HepG2 (cell line): ENCODE data around the gene PCNX4. TPM values are rescaled to one million over a fixed set of nuclear protein-coding genes. Genes with fewer than 3 reads are reported as not detected.

ENCODE experiments used
- ATAC-seq: fragments of 200-7000 bp; cut with Tn5 transposase; 3 replicates; pipeline ENCODE4 v1.9.1; 2020; ENCODE audit warnings: mild to moderate bottlenecking, moderate library complexity
- BruUV-seq: library from RNA; stranded (reverse); fragments of 400-500 nt; replicated peaks from 2 replicates; lab custom pipeline; 2021; lab: Mats Ljungman, UMichigan
- CTCF ChIA-PET: fragments of 300-600 bp; formaldehyde crosslinking; extraction: SDS; loops from one replicate; lab custom pipeline; 2021; ENCODE audit warnings: low total read pairs, inconsistent platforms, low intra/inter-chr PET ratio; lab: Yijun Ruan, JAX
- POLR2A ChIA-PET: fragments of 350-600 bp; sonication (Branson Sonifier 250); formaldehyde crosslinking; loops from one replicate; lab custom pipeline; 2020; ENCODE audit warnings: antibody characterized with exemption, inconsistent platforms; lab: Yijun Ruan, JAX
- DNase-seq: peaks from one replicate; pipeline ENCODE4 v3.0.0-alpha.2; 2015; ENCODE audit warnings: low spot score
- FAIRE-seq: peaks from 3 replicates; lab custom pipeline; 2011; peaks lifted over from hg19 to GRCh38; lab: Jason Lieb, UNC
- H2AFZ ChIP-seq: one replicate; pipeline ENCODE4 v1.6.1; 2011; ENCODE audit warnings: low read length, inconsistent platforms
- H3K27ac ChIP-seq: fragments of 300-600 bp; 3 replicates; pipeline ENCODE4 v1.8.0; 2011; ENCODE audit warnings: mixed run types, mild to moderate bottlenecking, mixed read lengths, low read length, inconsistent platforms; ENCODE audit not compliant: insufficient read depth; ENCODE audit errors: extremely low read length
- H3K27me3 ChIP-seq, 2 experiments: fragments of 200-600 bp in 1 of 2; 2 replicates in 1 of 2; 3 replicates in 1 of 2; pipeline versions ENCODE4 v1.6.0 to v1.8.0; 2011; ENCODE audit warnings: low read length in 2 of 2, mild to moderate bottlenecking in 2 of 2, moderate library complexity in 2 of 2, inconsistent platforms in 1 of 2; ENCODE audit not compliant: insufficient read depth in 2 of 2, control insufficient read depth in 1 of 2
- H3K36me3 ChIP-seq, 2 experiments: fragments of 200-600 bp in 1 of 2; replicated peaks in 1 of 2; 2 replicates in 1 of 2; 3 replicates in 1 of 2; pipeline versions ENCODE4 v1.5.1 to v1.8.0; 2011; ENCODE audit warnings: low read length in 2 of 2, inconsistent platforms in 1 of 2; ENCODE audit not compliant: insufficient read depth in 2 of 2, control insufficient read depth in 1 of 2
- H3K4me1 ChIP-seq: 2 replicates; pipeline ENCODE4 v1.5.1; 2012; ENCODE audit warnings: low read length, inconsistent platforms; ENCODE audit not compliant: insufficient read depth
- H3K4me2 ChIP-seq: 2 replicates; pipeline ENCODE4 v1.6.0; 2011; ENCODE audit warnings: low read depth, low read length, inconsistent platforms
- H3K4me3 ChIP-seq, 3 experiments: fragments of 200-600 bp in 1 of 3; sonication (generic), shearing (Covaris generic) in 1 of 3; replicated peaks in 1 of 3; 2 replicates each; pipeline ENCODE4 v1.5.1; 2011 to 2016; ENCODE audit warnings: low read length in 3 of 3, inconsistent platforms in 2 of 3, low read depth in 2 of 3, mild to moderate bottlenecking in 2 of 3, control low read depth in 1 of 3, mixed read lengths in 1 of 3; ENCODE audit not compliant: insufficient read depth in 1 of 3
- H3K79me2 ChIP-seq: one replicate; pipeline ENCODE4 v1.6.1; 2011; ENCODE audit warnings: low read length, inconsistent platforms; ENCODE audit not compliant: insufficient read depth
- H3K9ac ChIP-seq: 2 replicates; pipeline ENCODE4 v1.6.0; 2011; ENCODE audit warnings: mild to moderate bottlenecking, low read depth, low read length, inconsistent platforms; ENCODE audit not compliant: insufficient read depth
- H3K9me3 ChIP-seq: 2 replicates; pipeline ENCODE4 v1.5.1; 2012; ENCODE audit warnings: mild to moderate bottlenecking, low read length
- H4K20me1 ChIP-seq: 2 replicates; pipeline ENCODE4 v1.6.0; 2011; ENCODE audit warnings: inconsistent platforms, mild to moderate bottlenecking, low read length, moderate library complexity; ENCODE audit not compliant: insufficient read depth
- BRD4 ChIP-seq: sonication (generic); formaldehyde crosslinking; IDR thresholded peaks from 2 replicates; pipeline ENCODE4 v1.4.0; 2020; ENCODE audit warnings: missing genetic modification reagents
- CENPT ChIP-seq: sonication (generic); formaldehyde crosslinking; IDR thresholded peaks from 2 replicates; pipeline ENCODE4 v1.8.0; 2022; ENCODE audit warnings: low read depth, mild to moderate bottlenecking, moderate library complexity, missing genetic modification reagents
- NFE2 ChIP-seq: sonication (generic); formaldehyde crosslinking; IDR thresholded peaks from 2 replicates; pipeline ENCODE4 v1.4.0; 2020; ENCODE audit warnings: missing genetic modification reagents
- ZFP90 ChIP-seq: sonication (generic); formaldehyde crosslinking; IDR thresholded peaks from 2 replicates; pipeline ENCODE4 v1.8.0; 2022; ENCODE audit warnings: missing genetic modification reagents, mild to moderate bottlenecking, inconsistent platforms, borderline replicate concordance
- ZNF350 ChIP-seq: sonication (generic); formaldehyde crosslinking; IDR thresholded peaks from 2 replicates; pipeline ENCODE4 v1.4.0; 2020; ENCODE audit warnings: mild to moderate bottlenecking, low read depth, missing genetic modification reagents, borderline replicate concordance
- ZNF605 ChIP-seq: sonication (generic); formaldehyde crosslinking; IDR thresholded peaks from 2 replicates; pipeline ENCODE4 v1.8.0; 2022; ENCODE audit warnings: mild to moderate bottlenecking, missing genetic modification reagents
- WGBS: methylation state at CpG from one replicate; pipeline ENCODE4 v1.1.6; 2017; ENCODE audit warnings: low lambda C conversion rate; 5-methylcytosine and 5-hydroxymethylcytosine counted together
- in situ Hi-C: cut with HindIII; loops from 2 replicates; pipeline ENCODE4 v1.10.0; 2017; ENCODE audit warnings: low pct_unique_long_range_greater_than_20kb; ENCODE audit not compliant: extremely low pct_ligation_motif_present
- intact Hi-C: fragments of 100-400 bp; cut with micrococcal nuclease; formaldehyde crosslinking; loops from one replicate; pipeline ENCODE4 v1.10.0; 2022; ENCODE audit not compliant: unreplicated experiment
- polyA plus RNA-seq, 8 experiments: library from polyadenylated mRNA; depleted of rRNA in 3 of 8; stranded (reverse) in 7 of 8; unstranded in 1 of 8; fragments of >200 nt; fragmentation: Illumina TruSeq in 4 of 8; extraction: Trizol in 4 of 8; gene quantifications; 2 replicates each; pipeline versions ENCODE4 v1.2.1 to v1.2.3, GENCODE V29; 2011 to 2016; ENCODE audit warnings: low read depth in 4 of 8, missing spikeins in 1 of 8, mixed read lengths in 1 of 8; ENCODE audit not compliant: insufficient read depth in 1 of 8
- total RNA-seq, 5 experiments: library from RNA; depleted of rRNA; stranded (reverse); fragments of >200 nt; fragmentation: Illumina TruSeq; extraction: Trizol; gene quantifications; 2 replicates each; pipeline ENCODE4 v1.2.3, GENCODE V29; 2016; ENCODE audit warnings: low read depth in 1 of 5
- TF ChIP-seq, protein P1 (sequence below): sonication (generic); formaldehyde crosslinking; IDR thresholded peaks from 2 replicates; pipeline ENCODE4 v1.5.0; 2020; ENCODE audit warnings: mild to moderate bottlenecking, missing genetic modification reagents
- TF ChIP-seq, protein P2 (sequence below): sonication (generic); formaldehyde crosslinking; IDR thresholded peaks from 2 replicates; pipeline ENCODE4 v1.8.0; 2022; ENCODE audit warnings: missing genetic modification reagents, mild to moderate bottlenecking, moderate library complexity, borderline replicate concordance

The PCNX4 gene
- total and polyA plus RNA-seq, 2 of the 13 experiments (the other 11 are each of a cell fraction or from before 2014, with no cell fraction given): 28.6 to 43.0 TPM

DNA sequence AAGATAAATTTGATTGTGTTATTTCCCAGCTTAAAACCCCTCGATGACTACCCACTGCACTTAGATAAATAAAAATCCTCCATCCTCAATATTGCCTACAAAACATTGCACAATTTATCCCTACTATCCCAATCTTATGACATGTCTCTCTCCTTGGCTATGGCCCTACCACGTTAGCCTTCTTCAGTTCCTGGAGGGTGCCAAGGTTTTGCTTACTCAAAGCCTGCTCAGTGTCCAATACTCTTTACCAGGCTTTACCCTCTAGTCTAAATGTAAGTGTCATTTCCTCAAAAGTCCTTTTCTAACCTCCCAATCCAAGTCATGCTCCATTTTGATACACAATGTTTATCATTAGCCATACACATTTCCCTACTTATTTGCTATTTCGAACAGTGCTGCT, 122.3 kb downstream of the PCNX4 start:
- no peaks in the 10 kb centered on the region for H3K4me1 ChIP-seq
- ChIA-PET CTCF (no interaction called here), POLR2A (no interaction called here)
- H3K9ac ChIP-seq: no peak overlapping the region
- no peak overlapping the region for H3K4me3 ChIP-seq
- DNase-seq: no peak
- H2AFZ ChIP-seq: no peak overlapping the region
- WGBS: 18% methylated on average over 3 of the region's 3 CpGs
- H4K20me1 ChIP-seq: no peaks in the 10 kb centered on the region
- no peaks in the 10 kb centered on the region; a peak in 2 of 5 replicates for H3K27me3 ChIP-seq
- H3K9me3 ChIP-seq: no peaks in the 10 kb centered on the region
- no peak overlapping the region for H3K27ac ChIP-seq
- H3K4me2 ChIP-seq: no peak overlapping the region
- intact Hi-C loops (no loop called here), in situ Hi-C loops (no loop called here)
- no peak for ATAC-seq
- H3K36me3 ChIP-seq: no peaks in the 10 kb centered on the region
- no peaks in the 10 kb centered on the region for H3K79me2 ChIP-seq
- TF ChIP-seq BRD4 (CRISPR knock-in tag): no peak
- TF ChIP-seq, protein P1, sequence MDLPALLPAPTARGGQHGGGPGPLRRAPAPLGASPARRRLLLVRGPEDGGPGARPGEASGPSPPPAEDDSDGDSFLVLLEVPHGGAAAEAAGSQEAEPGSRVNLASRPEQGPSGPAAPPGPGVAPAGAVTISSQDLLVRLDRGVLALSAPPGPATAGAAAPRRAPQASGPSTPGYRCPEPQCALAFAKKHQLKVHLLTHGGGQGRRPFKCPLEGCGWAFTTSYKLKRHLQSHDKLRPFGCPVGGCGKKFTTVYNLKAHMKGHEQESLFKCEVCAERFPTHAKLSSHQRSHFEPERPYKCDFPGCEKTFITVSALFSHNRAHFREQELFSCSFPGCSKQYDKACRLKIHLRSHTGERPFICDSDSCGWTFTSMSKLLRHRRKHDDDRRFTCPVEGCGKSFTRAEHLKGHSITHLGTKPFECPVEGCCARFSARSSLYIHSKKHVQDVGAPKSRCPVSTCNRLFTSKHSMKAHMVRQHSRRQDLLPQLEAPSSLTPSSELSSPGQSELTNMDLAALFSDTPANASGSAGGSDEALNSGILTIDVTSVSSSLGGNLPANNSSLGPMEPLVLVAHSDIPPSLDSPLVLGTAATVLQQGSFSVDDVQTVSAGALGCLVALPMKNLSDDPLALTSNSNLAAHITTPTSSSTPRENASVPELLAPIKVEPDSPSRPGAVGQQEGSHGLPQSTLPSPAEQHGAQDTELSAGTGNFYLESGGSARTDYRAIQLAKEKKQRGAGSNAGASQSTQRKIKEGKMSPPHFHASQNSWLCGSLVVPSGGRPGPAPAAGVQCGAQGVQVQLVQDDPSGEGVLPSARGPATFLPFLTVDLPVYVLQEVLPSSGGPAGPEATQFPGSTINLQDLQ (CRISPR knock-in tag): no peak
- TF ChIP-seq CENPT (CRISPR knock-in tag): no peak
- TF ChIP-seq, protein P2, sequence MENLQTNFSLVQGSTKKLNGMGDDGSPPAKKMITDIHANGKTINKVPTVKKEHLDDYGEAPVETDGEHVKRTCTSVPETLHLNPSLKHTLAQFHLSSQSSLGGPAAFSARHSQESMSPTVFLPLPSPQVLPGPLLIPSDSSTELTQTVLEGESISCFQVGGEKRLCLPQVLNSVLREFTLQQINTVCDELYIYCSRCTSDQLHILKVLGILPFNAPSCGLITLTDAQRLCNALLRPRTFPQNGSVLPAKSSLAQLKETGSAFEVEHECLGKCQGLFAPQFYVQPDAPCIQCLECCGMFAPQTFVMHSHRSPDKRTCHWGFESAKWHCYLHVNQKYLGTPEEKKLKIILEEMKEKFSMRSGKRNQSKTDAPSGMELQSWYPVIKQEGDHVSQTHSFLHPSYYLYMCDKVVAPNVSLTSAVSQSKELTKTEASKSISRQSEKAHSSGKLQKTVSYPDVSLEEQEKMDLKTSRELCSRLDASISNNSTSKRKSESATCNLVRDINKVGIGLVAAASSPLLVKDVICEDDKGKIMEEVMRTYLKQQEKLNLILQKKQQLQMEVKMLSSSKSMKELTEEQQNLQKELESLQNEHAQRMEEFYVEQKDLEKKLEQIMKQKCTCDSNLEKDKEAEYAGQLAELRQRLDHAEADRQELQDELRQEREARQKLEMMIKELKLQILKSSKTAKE (CRISPR knock-in tag): no peak
- no peak for TF ChIP-seq ZFP90
- TF ChIP-seq ZNF605 (CRISPR knock-in tag): no peak
- no peak for TF ChIP-seq ZNF350 (CRISPR knock-in tag)
- no peak for TF ChIP-seq NFE2
- no peak for FAIRE-seq
- BruUV-seq: no TSS peak
